GM12878 (cell line): ENCODE measurements around the gene TEX10. TPM values are rescaled to one million over a fixed set of nuclear protein-coding genes. Genes with fewer than 3 reads are reported as not detected.

ENCODE experiments used
- ATAC-seq: fragments of 200-7000 bp; cut with Tn5 transposase; 3 replicates; pipeline ENCODE4 v1.9.1; 2020; ENCODE audit warnings: mild to moderate bottlenecking, moderate library complexity
- BruUV-seq: library from RNA; stranded (reverse); fragments of 400-500 nt; replicated peaks from 2 replicates; lab custom pipeline; 2021; lab: Mats Ljungman, UMichigan
- CTCF ChIA-PET: fragments of 300-600 bp; sonication (Branson Sonifier 250); formaldehyde crosslinking; extraction: SDS; loops from one replicate; lab custom pipeline; 2021; ENCODE audit warnings: inconsistent platforms; lab: Yijun Ruan, JAX
- POLR2A ChIA-PET: fragments of 350-600 bp; formaldehyde crosslinking; extraction: SDS; loops from one replicate; lab custom pipeline; 2021; ENCODE audit warnings: inconsistent platforms; lab: Charles Lee
- RAD21 ChIA-PET: fragments of 300-600 bp; sonication (Branson Sonifier 250); formaldehyde crosslinking; loops from one replicate; lab custom pipeline; 2023; ENCODE audit warnings: antibody characterized with exemption; ENCODE audit not compliant: unreplicated experiment; lab: Charles Lee
- SMC1A ChIA-PET: fragments of 300-600 bp; sonication (Branson Sonifier 250); formaldehyde crosslinking; loops from one replicate; lab custom pipeline; 2023; ENCODE audit not compliant: unreplicated experiment, uncharacterized antibody; lab: Charles Lee
- DNase-seq: peaks from one replicate; pipeline ENCODE4 v3.0.0-alpha.2; 2011; ENCODE audit warnings: low read depth, low spot score
- FAIRE-seq: peaks from 3 replicates; lab custom pipeline; 2011; peaks lifted over from hg19 to GRCh38; lab: Jason Lieb, UNC
- H2AFZ ChIP-seq: 2 replicates; pipeline ENCODE4 v1.6.0; 2011; ENCODE audit warnings: low read depth, low read length, control low read depth; ENCODE audit not compliant: control insufficient read depth
- H3K27ac ChIP-seq: 2 replicates; pipeline ENCODE4 v1.5.1; 2011; ENCODE audit warnings: control low read depth; ENCODE audit not compliant: control insufficient read depth, insufficient read depth
- H3K27me3 ChIP-seq, 2 experiments: replicated peaks in 1 of 2; 2 replicates each; pipeline versions ENCODE4 v1.6.0 to v1.6.1; 2011; ENCODE audit warnings: low read length in 1 of 2; ENCODE audit not compliant: control insufficient read depth in 2 of 2, insufficient read depth in 2 of 2
- H3K36me3 ChIP-seq, 2 experiments: 2 replicates each; pipeline ENCODE4 v1.5.1; 2011; ENCODE audit warnings: low read length in 1 of 2; ENCODE audit not compliant: control insufficient read depth in 2 of 2, insufficient read depth in 2 of 2
- H3K4me1 ChIP-seq: 2 replicates; pipeline ENCODE4 v1.6.1; 2011; ENCODE audit warnings: mild to moderate bottlenecking, low read length, moderate library complexity, mixed read lengths; ENCODE audit not compliant: control insufficient read depth, insufficient read depth
- H3K4me2 ChIP-seq: 2 replicates; pipeline ENCODE4 v1.6.0; 2011; ENCODE audit warnings: control low read depth; ENCODE audit not compliant: control insufficient read depth, insufficient read depth
- H3K4me3 ChIP-seq: fragments of 200-600 bp; sonication (generic); 2 replicates; pipeline ENCODE4 v1.5.1; 2016
- H3K79me2 ChIP-seq: 2 replicates; pipeline ENCODE4 v1.6.0; 2011; ENCODE audit warnings: low read length; ENCODE audit not compliant: control insufficient read depth, insufficient read depth
- H3K9ac ChIP-seq: 2 replicates; pipeline ENCODE4 v1.8.0; 2011; ENCODE audit warnings: low read length, control low read depth, mixed read lengths; ENCODE audit not compliant: control insufficient read depth, insufficient read depth
- H3K9me3 ChIP-seq: replicated peaks from 3 replicates; pipeline ENCODE4 v1.5.1; 2011; ENCODE audit warnings: mild to moderate bottlenecking, low read length; ENCODE audit not compliant: control insufficient read depth, insufficient read depth
- H4K20me1 ChIP-seq: 2 replicates; pipeline ENCODE4 v1.6.0; 2011; ENCODE audit not compliant: control insufficient read depth, insufficient read depth
- EGR1 ChIP-seq, 2 experiments: IDR thresholded peaks; 1 replicate in 1 of 2; 2 replicates in 1 of 2; pipeline ENCODE4 v1.6.1; 2011 to 2012; ENCODE audit warnings: low read depth in 2 of 2, low read length in 2 of 2, borderline replicate concordance in 1 of 2, mild to moderate bottlenecking in 1 of 2, moderate library complexity in 1 of 2
- ESRRA ChIP-seq: IDR thresholded peaks from 2 replicates; pipeline ENCODE4 v1.6.1; 2012; ENCODE audit warnings: mild to moderate bottlenecking, low read length, improper control_type of control experiment
- IRF4 ChIP-seq: IDR thresholded peaks from 2 replicates; pipeline ENCODE4 v1.6.1; 2011; ENCODE audit warnings: low read depth, low read length
- KDM1A ChIP-seq: fragments of 200-600 bp; sonication (generic); IDR thresholded peaks from 2 replicates; pipeline ENCODE4 v1.6.1; 2016; ENCODE audit warnings: borderline replicate concordance
- SIN3A ChIP-seq: IDR thresholded peaks from 2 replicates; pipeline ENCODE4 v1.6.1; 2012; ENCODE audit warnings: low read depth, low read length, improper control_type of control experiment
- TARDBP ChIP-seq: IDR thresholded peaks from 2 replicates; pipeline ENCODE4 v1.6.1; 2016; ENCODE audit warnings: borderline replicate concordance
- ZZZ3 ChIP-seq: IDR thresholded peaks from 2 replicates; pipeline ENCODE4 v1.6.1; 2011; ENCODE audit warnings: low read depth; ENCODE audit not compliant: control insufficient read depth, insufficient read length
- WGBS: methylation state at CpG from one replicate; pipeline ENCODE4 v1.1.6; 2016; ENCODE audit warnings: low lambda C conversion rate; ENCODE audit not compliant: insufficient replicate concordance, insufficient coverage; ENCODE audit errors: missing lambda C conversion rate; 5-methylcytosine and 5-hydroxymethylcytosine counted together
- in situ Hi-C: fragments of 300-500 bp; cut with MboI; formaldehyde crosslinking; loops from 9 replicates; pipeline ENCODE4 v1.14.3; 2018; ENCODE audit warnings: mixed read lengths
- intact Hi-C: fragments of 100-400 bp; cut with micrococcal nuclease; formaldehyde crosslinking; loops from one replicate; pipeline ENCODE4 v1.14.2; 2022; ENCODE audit not compliant: unreplicated experiment
- polyA plus RNA-seq, 11 experiments: library from polyadenylated mRNA; depleted of rRNA in 4 of 11; unstranded in 6 of 11; stranded (reverse) in 5 of 11; fragments of >200 nt; fragmentation: Nextera tagmentation in 4 of 11; fragmentation: Illumina TruSeq in 1 of 11; extraction: Ambion mirVana in 4 of 11; extraction: Trizol in 1 of 11; gene quantifications; 1 replicate in 1 of 11; 2 replicates in 10 of 11; pipeline versions ENCODE4 v1.2.1 to v1.2.3, GENCODE V29; 2011 to 2016; ENCODE audit warnings: inconsistent platforms in 2 of 11, missing spikeins in 2 of 11, low read depth in 1 of 11
- total RNA-seq, 4 experiments: library from RNA; depleted of rRNA in 3 of 4; stranded (reverse); fragments of >200 nt in 3 of 4; fragmentation: Illumina TruSeq in 1 of 4; extraction: Trizol in 1 of 4; gene quantifications; 2 replicates each; pipeline versions ENCODE4 v1.2.1 to v1.2.3, GENCODE V29; 2013 to 2021
- TF ChIP-seq, protein P1 (sequence below): IDR thresholded peaks from 2 replicates; pipeline ENCODE4 v1.6.1; 2011; ENCODE audit warnings: borderline replicate concordance, low read depth, mild to moderate bottlenecking, moderate library complexity, mixed read lengths, low read length; ENCODE audit not compliant: insufficient read depth; ENCODE audit errors: extremely low read length
- TF ChIP-seq, protein P2 (sequence below): fragments of 450-650 bp; IDR thresholded peaks from 2 replicates; pipeline ENCODE4 v1.6.1; 2018; ENCODE audit warnings: mild to moderate bottlenecking, low read depth, moderate library complexity; ENCODE audit not compliant: partially characterized antibody
- TF ChIP-seq, protein P3 (sequence below): fragments of 450-650 bp; IDR thresholded peaks from 2 replicates; pipeline ENCODE4 v1.6.1; 2017; ENCODE audit warnings: mild to moderate bottlenecking, moderate library complexity
- TF ChIP-seq, protein P4 (sequence below): fragments of 450-650 bp; IDR thresholded peaks from 2 replicates; pipeline ENCODE4 v1.6.1; 2017; ENCODE audit warnings: antibody characterized with exemption, mild to moderate bottlenecking, moderate library complexity

The TEX10 gene
- total and polyA plus RNA-seq, 10 of the 15 experiments (the other 5 are each of a cell fraction or from before 2014, with no cell fraction given), result 17.4 to 46.6 (median 36.2) TPM

DNA sequence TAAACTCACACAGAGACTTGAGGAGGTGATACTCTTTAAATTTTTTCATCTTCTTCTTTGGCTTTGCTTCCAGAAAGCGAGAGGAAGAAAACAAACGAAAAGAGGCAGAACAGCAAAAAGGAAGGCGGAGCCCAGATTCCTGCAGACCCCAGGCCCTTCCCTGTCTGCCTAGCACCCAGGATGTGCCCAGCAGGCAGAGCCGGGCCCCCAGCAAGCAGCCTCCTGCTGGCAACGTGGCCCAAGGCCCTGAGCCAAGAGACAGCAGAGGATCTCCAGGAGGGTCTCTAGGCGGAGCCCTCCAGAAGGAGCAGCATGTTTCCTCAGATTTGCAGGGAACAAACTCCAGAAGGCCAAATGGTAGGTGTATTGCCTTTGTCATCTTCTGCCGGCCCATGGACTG is 68.5 kb downstream of the TEX10 start:
- 93% methylated on average over 7 of the region's 7 CpGs for WGBS
- CTCF ChIA-PET, result no interaction called here
- H3K36me3 ChIP-seq, result peaks cover 0 to 6% of the 10 kb centered on the region in 2 experiments; a peak in 2 of 4 replicates
- no peak for TF ChIP-seq KDM1A
- TF ChIP-seq TARDBP, result no peak
- TF ChIP-seq ESRRA, result no peak
- TF ChIP-seq EGR1 (IDR thresholded peaks at IDR 0.05; ENCODE audit: borderline replicate concordance in 1 of 2, low read depth in 2 of 2, low read length in 2 of 2), result no peak
- TF ChIP-seq, protein P1, sequence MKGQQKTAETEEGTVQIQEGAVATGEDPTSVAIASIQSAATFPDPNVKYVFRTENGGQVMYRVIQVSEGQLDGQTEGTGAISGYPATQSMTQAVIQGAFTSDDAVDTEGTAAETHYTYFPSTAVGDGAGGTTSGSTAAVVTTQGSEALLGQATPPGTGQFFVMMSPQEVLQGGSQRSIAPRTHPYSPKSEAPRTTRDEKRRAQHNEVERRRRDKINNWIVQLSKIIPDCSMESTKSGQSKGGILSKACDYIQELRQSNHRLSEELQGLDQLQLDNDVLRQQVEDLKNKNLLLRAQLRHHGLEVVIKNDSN, result no peak
- TF ChIP-seq, protein P2, sequence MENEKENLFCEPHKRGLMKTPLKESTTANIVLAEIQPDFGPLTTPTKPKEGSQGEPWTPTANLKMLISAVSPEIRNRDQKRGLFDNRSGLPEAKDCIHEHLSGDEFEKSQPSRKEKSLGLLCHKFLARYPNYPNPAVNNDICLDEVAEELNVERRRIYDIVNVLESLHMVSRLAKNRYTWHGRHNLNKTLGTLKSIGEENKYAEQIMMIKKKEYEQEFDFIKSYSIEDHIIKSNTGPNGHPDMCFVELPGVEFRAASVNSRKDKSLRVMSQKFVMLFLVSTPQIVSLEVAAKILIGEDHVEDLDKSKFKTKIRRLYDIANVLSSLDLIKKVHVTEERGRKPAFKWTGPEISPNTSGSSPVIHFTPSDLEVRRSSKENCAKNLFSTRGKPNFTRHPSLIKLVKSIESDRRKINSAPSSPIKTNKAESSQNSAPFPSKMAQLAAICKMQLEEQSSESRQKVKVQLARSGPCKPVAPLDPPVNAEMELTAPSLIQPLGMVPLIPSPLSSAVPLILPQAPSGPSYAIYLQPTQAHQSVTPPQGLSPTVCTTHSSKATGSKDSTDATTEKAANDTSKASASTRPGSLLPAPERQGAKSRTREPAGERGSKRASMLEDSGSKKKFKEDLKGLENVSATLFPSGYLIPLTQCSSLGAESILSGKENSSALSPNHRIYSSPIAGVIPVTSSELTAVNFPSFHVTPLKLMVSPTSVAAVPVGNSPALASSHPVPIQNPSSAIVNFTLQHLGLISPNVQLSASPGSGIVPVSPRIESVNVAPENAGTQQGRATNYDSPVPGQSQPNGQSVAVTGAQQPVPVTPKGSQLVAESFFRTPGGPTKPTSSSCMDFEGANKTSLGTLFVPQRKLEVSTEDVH, result no peak
- TF ChIP-seq ZZZ3, result no peak
- TF ChIP-seq SIN3A, result no peak
- TF ChIP-seq IRF4, result no peak
- TF ChIP-seq, protein P3, sequence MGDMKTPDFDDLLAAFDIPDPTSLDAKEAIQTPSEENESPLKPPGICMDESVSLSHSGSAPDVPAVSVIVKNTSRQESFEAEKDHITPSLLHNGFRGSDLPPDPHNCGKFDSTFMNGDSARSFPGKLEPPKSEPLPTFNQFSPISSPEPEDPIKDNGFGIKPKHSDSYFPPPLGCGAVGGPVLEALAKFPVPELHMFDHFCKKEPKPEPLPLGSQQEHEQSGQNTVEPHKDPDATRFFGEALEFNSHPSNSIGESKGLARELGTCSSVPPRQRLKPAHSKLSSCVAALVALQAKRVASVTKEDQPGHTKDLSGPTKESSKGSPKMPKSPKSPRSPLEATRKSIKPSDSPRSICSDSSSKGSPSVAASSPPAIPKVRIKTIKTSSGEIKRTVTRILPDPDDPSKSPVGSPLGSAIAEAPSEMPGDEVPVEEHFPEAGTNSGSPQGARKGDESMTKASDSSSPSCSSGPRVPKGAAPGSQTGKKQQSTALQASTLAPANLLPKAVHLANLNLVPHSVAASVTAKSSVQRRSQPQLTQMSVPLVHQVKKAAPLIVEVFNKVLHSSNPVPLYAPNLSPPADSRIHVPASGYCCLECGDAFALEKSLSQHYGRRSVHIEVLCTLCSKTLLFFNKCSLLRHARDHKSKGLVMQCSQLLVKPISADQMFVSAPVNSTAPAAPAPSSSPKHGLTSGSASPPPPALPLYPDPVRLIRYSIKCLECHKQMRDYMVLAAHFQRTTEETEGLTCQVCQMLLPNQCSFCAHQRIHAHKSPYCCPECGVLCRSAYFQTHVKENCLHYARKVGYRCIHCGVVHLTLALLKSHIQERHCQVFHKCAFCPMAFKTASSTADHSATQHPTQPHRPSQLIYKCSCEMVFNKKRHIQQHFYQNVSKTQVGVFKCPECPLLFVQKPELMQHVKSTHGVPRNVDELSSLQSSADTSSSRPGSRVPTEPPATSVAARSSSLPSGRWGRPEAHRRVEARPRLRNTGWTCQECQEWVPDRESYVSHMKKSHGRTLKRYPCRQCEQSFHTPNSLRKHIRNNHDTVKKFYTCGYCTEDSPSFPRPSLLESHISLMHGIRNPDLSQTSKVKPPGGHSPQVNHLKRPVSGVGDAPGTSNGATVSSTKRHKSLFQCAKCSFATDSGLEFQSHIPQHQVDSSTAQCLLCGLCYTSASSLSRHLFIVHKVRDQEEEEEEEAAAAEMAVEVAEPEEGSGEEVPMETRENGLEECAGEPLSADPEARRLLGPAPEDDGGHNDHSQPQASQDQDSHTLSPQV, result no peak
- TF ChIP-seq, protein P4, sequence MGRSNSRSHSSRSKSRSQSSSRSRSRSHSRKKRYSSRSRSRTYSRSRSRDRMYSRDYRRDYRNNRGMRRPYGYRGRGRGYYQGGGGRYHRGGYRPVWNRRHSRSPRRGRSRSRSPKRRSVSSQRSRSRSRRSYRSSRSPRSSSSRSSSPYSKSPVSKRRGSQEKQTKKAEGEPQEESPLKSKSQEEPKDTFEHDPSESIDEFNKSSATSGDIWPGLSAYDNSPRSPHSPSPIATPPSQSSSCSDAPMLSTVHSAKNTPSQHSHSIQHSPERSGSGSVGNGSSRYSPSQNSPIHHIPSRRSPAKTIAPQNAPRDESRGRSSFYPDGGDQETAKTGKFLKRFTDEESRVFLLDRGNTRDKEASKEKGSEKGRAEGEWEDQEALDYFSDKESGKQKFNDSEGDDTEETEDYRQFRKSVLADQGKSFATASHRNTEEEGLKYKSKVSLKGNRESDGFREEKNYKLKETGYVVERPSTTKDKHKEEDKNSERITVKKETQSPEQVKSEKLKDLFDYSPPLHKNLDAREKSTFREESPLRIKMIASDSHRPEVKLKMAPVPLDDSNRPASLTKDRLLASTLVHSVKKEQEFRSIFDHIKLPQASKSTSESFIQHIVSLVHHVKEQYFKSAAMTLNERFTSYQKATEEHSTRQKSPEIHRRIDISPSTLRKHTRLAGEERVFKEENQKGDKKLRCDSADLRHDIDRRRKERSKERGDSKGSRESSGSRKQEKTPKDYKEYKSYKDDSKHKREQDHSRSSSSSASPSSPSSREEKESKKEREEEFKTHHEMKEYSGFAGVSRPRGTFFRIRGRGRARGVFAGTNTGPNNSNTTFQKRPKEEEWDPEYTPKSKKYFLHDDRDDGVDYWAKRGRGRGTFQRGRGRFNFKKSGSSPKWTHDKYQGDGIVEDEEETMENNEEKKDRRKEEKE, result no peak
- H2AFZ ChIP-seq, result no peak overlapping the region
- intact Hi-C loops (no loop called here), in situ Hi-C loops (no loop called here)
- no peaks in the 10 kb centered on the region for H3K4me1 ChIP-seq
- RAD21 ChIA-PET, result no interaction called here
- H3K9ac ChIP-seq, result no peak overlapping the region
- ATAC-seq, result no peak
- no peak overlapping the region for H3K4me2 ChIP-seq
- no peak for DNase-seq
- H4K20me1 ChIP-seq, result no peaks in the 10 kb centered on the region
- no peaks in the 10 kb centered on the region for H3K27me3 ChIP-seq
- no peak for FAIRE-seq
- POLR2A ChIA-PET, result no interaction called here
- no TSS peak for BruUV-seq
- H3K27ac ChIP-seq, result no peak overlapping the region
- no peaks in the 10 kb centered on the region for H3K79me2 ChIP-seq
- SMC1A ChIA-PET, result interaction anchor here (1.1 kb wide), 1 partner anchor 12 kb away, joined by 3 read pairs; no protein-coding TSS in a partner anchor
- H3K4me3 ChIP-seq, result no peak overlapping the region
- no peaks in the 10 kb centered on the region; the same call in none of the 3 replicates for H3K9me3 ChIP-seq
